ENCODE data around the gene IL37. TPM values are rescaled to one million over a fixed set of nuclear protein-coding genes. Genes with fewer than 3 reads are reported as not detected.

The IL37 gene
- total RNA-seq, 2 donors from 2014 or later: 0.99 TPM; not detected in 1

DNA sequence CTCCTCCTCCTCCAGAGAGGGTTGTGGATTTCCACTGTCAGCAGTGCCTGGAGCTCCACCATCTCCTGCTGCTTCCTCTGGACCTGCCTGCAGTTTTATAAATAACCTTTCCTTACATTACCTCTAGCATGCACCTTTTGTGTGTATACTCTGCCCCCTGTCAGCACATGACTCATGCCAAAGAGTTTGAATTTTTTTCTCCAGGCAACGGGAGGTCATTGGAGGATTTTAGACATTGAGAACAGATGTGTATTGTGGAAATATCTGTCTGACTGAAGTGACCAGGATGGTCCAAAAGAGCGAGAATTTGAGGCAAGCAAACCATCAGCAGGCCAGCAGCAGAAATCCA is 31.7 kb downstream of the IL37 start:
- Histone ChIP-seq H3K36me3 (no peaks in the 10 kb centered on the region), H3K9ac (ENCODE audit: low read depth in 2 of 2, low read length in 2 of 2) (no peak overlapping the region), H3K27ac (no peak overlapping the region), H3K9me3 (no peaks in the 10 kb centered on the region), H3K4me1 (no peaks in the 10 kb centered on the region), H3K27me3 (no peaks in the 10 kb centered on the region), H3K4me3 (no peak overlapping the region)
- TF ChIP-seq, protein P1, sequence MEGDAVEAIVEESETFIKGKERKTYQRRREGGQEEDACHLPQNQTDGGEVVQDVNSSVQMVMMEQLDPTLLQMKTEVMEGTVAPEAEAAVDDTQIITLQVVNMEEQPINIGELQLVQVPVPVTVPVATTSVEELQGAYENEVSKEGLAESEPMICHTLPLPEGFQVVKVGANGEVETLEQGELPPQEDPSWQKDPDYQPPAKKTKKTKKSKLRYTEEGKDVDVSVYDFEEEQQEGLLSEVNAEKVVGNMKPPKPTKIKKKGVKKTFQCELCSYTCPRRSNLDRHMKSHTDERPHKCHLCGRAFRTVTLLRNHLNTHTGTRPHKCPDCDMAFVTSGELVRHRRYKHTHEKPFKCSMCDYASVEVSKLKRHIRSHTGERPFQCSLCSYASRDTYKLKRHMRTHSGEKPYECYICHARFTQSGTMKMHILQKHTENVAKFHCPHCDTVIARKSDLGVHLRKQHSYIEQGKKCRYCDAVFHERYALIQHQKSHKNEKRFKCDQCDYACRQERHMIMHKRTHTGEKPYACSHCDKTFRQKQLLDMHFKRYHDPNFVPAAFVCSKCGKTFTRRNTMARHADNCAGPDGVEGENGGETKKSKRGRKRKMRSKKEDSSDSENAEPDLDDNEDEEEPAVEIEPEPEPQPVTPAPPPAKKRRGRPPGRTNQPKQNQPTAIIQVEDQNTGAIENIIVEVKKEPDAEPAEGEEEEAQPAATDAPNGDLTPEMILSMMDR (IDR thresholded peaks at IDR 0.05): no peak
- DNase-seq: no peak
- intact Hi-C loops (cut with DNase I): loop anchor here (5.0 to 10.0 kb wide), 2 partner anchors 60 to 338 kb away; no protein-coding TSS in a partner anchor

DNA sequence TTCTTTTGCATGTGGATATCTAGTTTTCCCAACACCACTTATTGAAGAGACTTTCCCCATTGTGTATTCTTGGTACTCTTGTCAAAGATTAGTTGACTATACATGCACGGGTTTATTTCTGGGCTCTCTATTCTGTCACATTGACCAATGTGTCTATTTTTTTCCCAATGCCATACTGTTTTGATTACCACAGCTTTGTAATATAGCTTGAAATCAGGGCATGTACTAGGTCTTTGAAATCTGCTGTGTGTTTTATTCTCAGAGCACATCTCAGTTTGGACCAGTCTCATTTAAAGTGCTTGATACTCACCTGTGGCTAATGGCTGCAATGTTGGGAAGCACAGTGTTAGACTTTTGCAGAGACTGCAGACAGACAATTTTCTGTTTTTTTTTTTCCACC is 34.0 kb downstream of the IL37 start:
- Histone ChIP-seq H3K27me3 (no peaks in the 10 kb centered on the region), H3K36me3 (no peaks in the 10 kb centered on the region), H3K4me3 (no peak overlapping the region), H3K9me3 (no peaks in the 10 kb centered on the region), H3K4me1 (no peaks in the 10 kb centered on the region), H3K9ac (ENCODE audit: low read depth in 2 of 2, low read length in 2 of 2) (no peak overlapping the region), H3K27ac (no peak overlapping the region)
- TF ChIP-seq, protein P1 (IDR thresholded peaks at IDR 0.05): no peak
- intact Hi-C loops (cut with DNase I): loop anchor here (5.0 to 10.0 kb wide), 2 partner anchors 63 to 340 kb away; no protein-coding TSS in a partner anchor
- DNase-seq: no peak

DNA sequence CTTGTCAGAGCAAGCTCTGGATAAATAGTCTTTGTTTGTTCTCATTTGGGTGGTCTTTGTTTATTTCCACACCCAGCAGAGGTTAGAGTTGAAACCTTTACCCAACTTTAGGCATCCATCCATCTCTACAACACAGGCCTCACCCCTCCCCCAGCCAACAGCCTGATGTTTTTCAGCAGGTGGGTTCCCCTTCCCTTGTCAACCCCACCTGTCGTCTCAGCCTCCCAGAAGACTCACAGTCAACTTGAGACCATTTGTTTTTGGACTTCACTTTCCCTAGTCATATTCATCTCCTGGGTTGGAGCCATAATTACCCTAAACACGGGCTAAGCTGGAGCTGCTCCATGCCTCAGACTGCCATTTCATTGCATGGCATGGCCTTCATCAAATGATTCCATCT is 35.1 kb downstream of the IL37 start:
- Histone ChIP-seq H3K9ac (ENCODE audit: low read depth in 2 of 2, low read length in 2 of 2) (no peak overlapping the region), H3K36me3 (no peaks in the 10 kb centered on the region), H3K4me3 (no peak overlapping the region), H3K27ac (no peak overlapping the region), H3K9me3 (no peaks in the 10 kb centered on the region), H3K27me3 (no peaks in the 10 kb centered on the region), H3K4me1 (no peaks in the 10 kb centered on the region)
- intact Hi-C loops (cut with DNase I): loop anchor here (10.0 kb wide), 1 partner anchor 341 kb away; no protein-coding TSS in a partner anchor
- TF ChIP-seq, protein P1 (IDR thresholded peaks at IDR 0.05): no peak
- DNase-seq: no peak

DNA sequence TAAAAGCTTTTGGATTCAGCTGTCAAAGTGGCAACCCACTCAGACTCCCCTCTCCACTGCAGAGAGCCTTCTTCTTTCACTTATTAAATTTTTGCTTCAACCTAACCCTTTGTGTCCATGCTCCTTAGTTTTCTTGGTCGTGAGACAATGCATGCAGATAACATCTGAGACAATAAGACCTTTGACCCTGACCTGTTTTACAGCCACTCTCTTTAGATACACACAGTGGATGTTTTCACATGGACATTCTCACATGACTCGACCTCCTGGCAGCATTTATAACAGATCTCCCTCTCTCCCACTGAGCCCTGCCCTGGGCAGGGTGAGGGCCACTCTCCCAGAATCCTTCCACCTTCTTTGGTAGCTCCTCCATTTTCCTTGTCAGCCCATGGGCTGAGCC is 36.4 kb downstream of the IL37 start:
- Histone ChIP-seq H3K27ac (no peak overlapping the region), H3K27me3 (no peaks in the 10 kb centered on the region), H3K4me1 (no peaks in the 10 kb centered on the region), H3K9ac (ENCODE audit: low read depth in 2 of 2, low read length in 2 of 2) (no peak overlapping the region), H3K36me3 (no peaks in the 10 kb centered on the region), H3K4me3 (no peak overlapping the region), H3K9me3 (no peaks in the 10 kb centered on the region)
- intact Hi-C loops (cut with DNase I): loop anchor here (10.0 kb wide), 1 partner anchor 343 kb away; no protein-coding TSS in a partner anchor
- DNase-seq: no peak
- TF ChIP-seq, protein P1 (IDR thresholded peaks at IDR 0.05): no peak

DNA sequence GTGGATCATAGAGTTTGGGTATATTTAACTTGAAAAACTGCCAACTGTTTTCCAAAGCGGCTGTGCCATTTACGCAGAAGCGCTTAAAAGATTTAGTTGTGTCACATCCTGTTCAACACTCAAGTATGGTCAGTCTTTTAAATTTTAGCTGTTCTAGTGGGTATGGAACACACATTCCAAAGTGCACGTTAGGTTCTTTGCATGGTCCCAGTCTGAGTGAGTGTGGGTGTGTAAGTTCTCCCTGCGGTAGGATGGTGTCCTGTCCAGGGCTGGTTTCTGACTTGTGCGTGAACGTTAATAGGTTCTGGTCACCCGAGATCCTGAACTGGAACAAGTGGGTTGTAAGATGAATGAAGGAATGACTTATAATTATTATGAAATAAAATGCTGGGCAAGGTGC is 38.5 kb downstream of the IL37 start:
- Histone ChIP-seq H3K4me3 (no peak overlapping the region), H3K27me3 (no peaks in the 10 kb centered on the region), H3K9ac (ENCODE audit: low read depth in 2 of 2, low read length in 2 of 2) (no peak overlapping the region), H3K9me3 (no peaks in the 10 kb centered on the region), H3K27ac (no peak overlapping the region), H3K4me1 (no peaks in the 10 kb centered on the region), H3K36me3 (no peaks in the 10 kb centered on the region)
- DNase-seq: no peak
- intact Hi-C loops (cut with DNase I): loop anchor here (10.0 kb wide), 1 partner anchor 345 kb away; no protein-coding TSS in a partner anchor
- TF ChIP-seq, protein P1 (IDR thresholded peaks at IDR 0.05): no peak

Measured in colonic mucosa (tissue), 4 donors.